ACC112 (cell line): Measurements from ENCODE around the gene DRG1.
"Not testable (repeated sequence)": the region's sequence is repeated elsewhere in the genome, so short reads cannot be mapped to it uniquely, and the experiment has no call there.

Experiments used
- H2AFZ ChIP-seq: fragments of 200-600 bp; sonication (generic); one replicate; pipeline ENCODE4 v1.6.0; 2017; ENCODE audit warnings: antibody characterized with exemption, low read length; ENCODE audit not compliant: unreplicated experiment
- H3K27ac ChIP-seq: fragments of 200-600 bp; sonication (generic); 2 replicates; pipeline ENCODE4 v1.5.1; 2014; ENCODE audit warnings: low read depth, mild to moderate bottlenecking, antibody characterized with exemption, low read length, moderate library complexity
- H3K27me3 ChIP-seq: fragments of 200-600 bp; sonication (generic); 2 replicates; pipeline ENCODE4 v1.6.1; 2014; ENCODE audit warnings: mild to moderate bottlenecking, antibody characterized with exemption, low read length, moderate library complexity, mixed read lengths; ENCODE audit not compliant: insufficient read depth
- H3K36me3 ChIP-seq: fragments of 200-600 bp; sonication (generic); 2 replicates; pipeline ENCODE4 v1.6.1; 2016; ENCODE audit warnings: mild to moderate bottlenecking, antibody characterized with exemption, low read length, moderate library complexity, mixed read lengths; ENCODE audit not compliant: insufficient read depth
- H3K4me1 ChIP-seq: fragments of 200-600 bp; sonication (generic); one replicate; pipeline ENCODE4 v1.6.1; 2016; ENCODE audit warnings: low read length, mixed read lengths; ENCODE audit not compliant: insufficient read depth, unreplicated experiment, control insufficient read depth
- H3K4me3 ChIP-seq: fragments of 200-600 bp; sonication (generic); 2 replicates; pipeline ENCODE4 v1.5.1; 2014; ENCODE audit warnings: mild to moderate bottlenecking, low read depth, low read length
- H3K79me2 ChIP-seq: fragments of 200-600 bp; sonication (generic); one replicate; pipeline ENCODE4 v1.6.0; 2016; ENCODE audit warnings: low read length; ENCODE audit not compliant: control insufficient read depth, unreplicated experiment, insufficient read depth

Gene DRG1

DNA sequence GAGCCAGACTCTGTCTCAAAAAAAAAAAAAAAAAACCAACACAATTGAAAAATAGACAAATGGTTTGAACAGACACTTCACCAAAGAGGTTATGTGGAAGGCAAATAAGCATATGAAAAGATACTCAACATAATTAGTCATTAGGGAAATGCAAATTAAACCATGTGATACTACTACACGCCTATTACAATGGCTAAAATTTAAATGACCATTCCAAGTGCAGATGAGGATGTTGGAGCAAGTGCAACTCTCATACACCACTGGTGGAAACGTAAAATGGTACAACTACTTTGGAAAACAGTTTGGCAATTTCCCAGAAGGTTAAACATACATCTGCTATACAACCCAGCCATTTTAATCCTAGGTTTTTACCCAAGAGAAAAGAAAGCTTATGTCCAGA is 65.9 kb downstream of the DRG1 start:
- peaks cover 4% of the 10 kb centered on the region; the same call in 1 of the 2 replicates for H3K36me3 ChIP-seq

DNA sequence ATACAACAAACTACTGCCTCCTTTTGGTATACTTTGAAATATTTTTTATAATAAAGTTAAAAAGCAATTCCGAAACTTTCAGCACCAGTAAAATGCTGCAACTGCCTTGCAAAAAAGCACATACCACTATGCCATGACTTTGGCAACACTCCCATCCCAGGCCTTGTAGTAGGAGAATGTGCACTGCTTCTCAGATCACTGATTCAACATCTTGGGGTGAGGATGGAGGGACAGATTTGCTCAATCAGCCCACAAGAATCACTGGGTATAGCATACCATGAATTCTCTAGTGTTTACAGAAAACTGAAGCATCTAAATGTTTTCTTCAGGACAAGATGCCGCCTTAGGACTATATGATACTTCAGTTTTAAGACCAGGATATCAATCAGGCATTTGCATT is 75.3 kb downstream of the DRG1 start:
- H3K79me2 ChIP-seq = peaks cover 13% of the 10 kb centered on the region
- H2AFZ ChIP-seq = no peak overlapping the region
- H3K36me3 ChIP-seq = no peaks in the 10 kb centered on the region; the same call in 1 of the 2 replicates
- H3K4me3 ChIP-seq = no peak overlapping the region
- no peak overlapping the region for H3K27ac ChIP-seq
- H3K4me1 ChIP-seq = no peaks in the 10 kb centered on the region
- H3K27me3 ChIP-seq = no peaks in the 10 kb centered on the region

More for the DNA sequence above, 65.9 kb downstream of the DRG1 start:
- no peak overlapping the region for H3K4me3 ChIP-seq
- H2AFZ ChIP-seq = no peak overlapping the region
- H3K79me2 ChIP-seq = peaks cover 7% of the 10 kb centered on the region
- no peaks in the 10 kb centered on the region for H3K27me3 ChIP-seq
- H3K4me1 ChIP-seq = no peaks in the 10 kb centered on the region
- no peak overlapping the region for H3K27ac ChIP-seq

DNA sequence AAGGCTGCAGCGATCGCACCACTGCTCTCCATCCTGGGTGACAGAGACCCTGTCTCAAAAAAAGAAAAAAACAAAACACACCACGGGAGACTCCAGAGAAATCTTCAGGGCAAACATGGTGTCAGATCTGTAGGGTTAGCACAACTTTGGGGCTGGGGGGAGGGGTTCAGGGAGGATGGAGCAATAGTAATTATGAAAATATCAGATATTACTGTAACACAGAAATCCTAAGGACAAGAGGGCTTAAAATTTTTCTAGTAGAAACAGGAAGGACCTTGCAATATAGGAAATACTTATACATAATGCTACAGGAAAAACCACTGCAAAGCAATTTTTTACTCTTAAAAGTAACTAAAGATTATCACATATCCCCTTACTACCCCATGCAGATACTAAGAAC is 76.4 kb downstream of the DRG1 start:
- no peak overlapping the region for H3K27ac ChIP-seq
- H2AFZ ChIP-seq = no peak overlapping the region
- H3K27me3 ChIP-seq = no peaks in the 10 kb centered on the region
- no peaks in the 10 kb centered on the region; the same call in 1 of the 2 replicates for H3K36me3 ChIP-seq
- no peak overlapping the region for H3K4me3 ChIP-seq
- peaks cover 13% of the 10 kb centered on the region for H3K79me2 ChIP-seq
- H3K4me1 ChIP-seq = no peaks in the 10 kb centered on the region

DNA sequence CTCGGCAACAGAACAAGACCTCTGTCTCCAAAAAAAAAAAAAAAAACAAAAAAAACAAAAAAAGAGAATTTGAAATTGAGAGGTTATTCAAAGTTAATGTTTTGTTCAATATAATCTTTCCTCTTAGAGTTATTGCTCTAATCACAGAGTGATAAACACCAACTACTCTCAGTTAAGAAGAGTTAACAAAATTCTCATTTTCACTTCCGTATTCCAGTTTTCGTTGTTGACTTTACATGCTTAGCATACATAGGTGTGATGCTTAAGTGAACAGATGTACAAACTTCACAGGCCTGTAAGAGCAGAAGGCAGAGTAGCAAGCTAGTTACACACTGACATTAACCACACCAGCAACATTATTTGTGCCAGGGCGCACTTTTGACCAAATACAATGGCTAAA is 77.9 kb downstream of the DRG1 start:
- Histone ChIP-seq H3K27me3 (no peaks in the 10 kb centered on the region), H2AFZ (no peak overlapping the region), H3K79me2 (peaks cover 13% of the 10 kb centered on the region), H3K4me3 (no peak overlapping the region), H3K27ac (no peak overlapping the region), H3K36me3 (no peaks in the 10 kb centered on the region), H3K4me1 (no peaks in the 10 kb centered on the region)

DNA sequence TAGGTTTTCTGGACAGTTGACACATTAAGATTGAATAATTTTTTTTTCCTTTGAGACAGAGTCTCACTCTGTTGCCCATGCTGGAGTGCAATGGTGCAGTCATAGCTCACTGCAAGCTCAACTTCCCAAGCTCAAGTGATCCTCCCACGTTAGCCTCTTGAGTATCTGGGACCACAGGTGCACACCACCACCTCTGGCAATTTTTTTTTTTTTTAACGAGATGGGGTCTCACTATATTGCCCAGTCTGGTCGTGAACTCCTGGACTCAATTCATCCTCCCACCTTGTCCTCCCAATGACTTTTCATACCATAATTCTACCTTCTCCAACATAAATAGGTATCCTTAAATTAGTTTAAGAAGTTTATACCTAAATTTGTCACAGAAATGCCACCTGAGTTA is 81.7 kb downstream of the DRG1 start:
- Histone ChIP-seq H3K4me1 (no peaks in the 10 kb centered on the region), H3K79me2 (peaks cover 24% of the 10 kb centered on the region), H2AFZ (no peak overlapping the region), H3K27me3 (no peaks in the 10 kb centered on the region), H3K4me3 (no peak overlapping the region), H3K27ac (no peak overlapping the region), H3K36me3 (peaks cover 5% of the 10 kb centered on the region; the same call in 1 of the 2 replicates)

DNA sequence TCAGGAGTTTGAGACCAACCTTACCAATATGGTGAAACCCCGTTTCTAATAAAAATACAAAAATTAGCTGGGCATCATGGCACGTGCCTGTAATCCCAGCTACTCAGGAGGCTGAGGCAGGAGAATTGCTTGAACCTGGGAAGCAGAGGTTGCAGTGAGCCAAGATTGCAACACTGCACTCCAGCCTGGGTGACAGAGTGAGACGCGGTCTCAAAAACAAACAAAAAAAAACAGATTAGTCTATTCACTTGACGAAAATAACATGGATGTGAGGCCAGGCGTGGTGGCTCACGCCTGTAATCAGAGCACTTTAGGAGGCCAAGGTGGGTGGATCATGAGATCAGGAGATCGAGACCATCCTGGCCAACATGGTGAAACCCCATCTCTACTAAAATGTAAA is 83.1 kb downstream of the DRG1 start:
- not testable (repeated sequence) for H3K4me1 ChIP-seq, H2AFZ ChIP-seq, H3K36me3 ChIP-seq, H3K4me3 ChIP-seq, H3K27me3 ChIP-seq, H3K27ac ChIP-seq
- peaks cover 27% of the 10 kb centered on the region for H3K79me2 ChIP-seq
